H1 (cell line): ENCODE measurements around the gene SYNJ2. TPM values are rescaled to one million over a fixed set of nuclear protein-coding genes. Genes with fewer than 3 reads are reported as not detected.

Experiments
- CTCF ChIA-PET: fragments of 300-600 bp; sonication (Branson Sonifier 250); formaldehyde crosslinking; loops from one replicate; lab custom pipeline; 2021; ENCODE audit not compliant: partially characterized antibody; lab: Charles Lee
- POLR2A ChIA-PET: fragments of 300-600 bp; sonication (Branson Sonifier 250); formaldehyde crosslinking; loops from one replicate; lab custom pipeline; 2021; ENCODE audit warnings: inconsistent platforms; ENCODE audit not compliant: partially characterized antibody; lab: Charles Lee
- DNase-seq, 2 experiments: peaks; one replicate each; pipeline versions ENCODE4 v3.0.0 to v3.0.0-alpha.2; 2010 to 2022; ENCODE audit warnings: low spot score in 2 of 2, low read depth in 1 of 2, mixed read lengths in 1 of 2
- FAIRE-seq: peaks from 2 replicates; lab custom pipeline; 2011; peaks lifted over from hg19 to GRCh38; lab: Jason Lieb, UNC
- H2AFZ ChIP-seq: 2 replicates; pipeline ENCODE4 v1.8.1; 2012; ENCODE audit warnings: low read length, inconsistent platforms
- H2AK5ac ChIP-seq: 2 replicates; pipeline ENCODE4 v1.6.1; 2013; ENCODE audit warnings: low read depth, low read length
- H2BK120ac ChIP-seq: replicated peaks from 2 replicates; pipeline ENCODE3; 2013; ENCODE audit warnings: low read depth, low read length, inconsistent platforms
- H2BK12ac ChIP-seq: 2 replicates; pipeline ENCODE4 v1.6.1; 2013; ENCODE audit warnings: low read depth, low read length
- H2BK15ac ChIP-seq: 2 replicates; pipeline ENCODE4 v1.6.1; 2013; ENCODE audit warnings: low read length
- H2BK20ac ChIP-seq: 2 replicates; pipeline ENCODE4 v1.6.1; 2013; ENCODE audit warnings: low read length
- H2BK5ac ChIP-seq: 2 replicates; pipeline ENCODE4 v1.6.1; 2013; ENCODE audit warnings: low read depth, low read length
- H3K14ac ChIP-seq: 2 replicates; pipeline ENCODE4 v1.6.1; 2013; ENCODE audit warnings: inconsistent platforms; ENCODE audit not compliant: insufficient read length
- H3K18ac ChIP-seq: 2 replicates; pipeline ENCODE4 v1.6.1; 2013; ENCODE audit warnings: low read length; ENCODE audit errors: extremely low read depth
- H3K23ac ChIP-seq: 2 replicates; pipeline ENCODE4 v1.6.1; 2013; ENCODE audit warnings: inconsistent platforms; ENCODE audit not compliant: insufficient read length
- H3K23me2 ChIP-seq: 2 replicates; pipeline ENCODE4 v1.6.1; 2013; ENCODE audit warnings: low read depth, low read length
- H3K27ac ChIP-seq: 2 replicates; pipeline ENCODE4 v1.6.1; 2011; ENCODE audit warnings: low read depth, low read length, inconsistent platforms
- H3K27me3 ChIP-seq, 4 experiments: replicated peaks in 1 of 4; 1 replicate in 1 of 4; 2 replicates in 3 of 4; pipeline versions ENCODE4 v1.6.1 to v1.8.1; 2011 to 2013; ENCODE audit warnings: low read length in 3 of 4, mild to moderate bottlenecking in 3 of 4, inconsistent platforms in 2 of 4, mixed read lengths in 2 of 4, moderate library complexity in 1 of 4; ENCODE audit not compliant: control insufficient read depth in 3 of 4, insufficient read depth in 3 of 4; ENCODE audit errors: extremely low read depth in 1 of 4
- H3K36me3 ChIP-seq, 4 experiments: 2 replicates each; pipeline versions ENCODE4 v1.6.1 to v1.8.1; 2011 to 2013; ENCODE audit warnings: mild to moderate bottlenecking in 4 of 4, low read length in 3 of 4, moderate library complexity in 2 of 4, control low read depth in 1 of 4, inconsistent platforms in 1 of 4; ENCODE audit not compliant: insufficient read depth in 4 of 4, control insufficient read depth in 2 of 4
- H3K4ac ChIP-seq: replicated peaks from 2 replicates; pipeline ENCODE3; 2013; ENCODE audit warnings: low read length, low read depth, mixed read lengths, inconsistent platforms; ENCODE audit not compliant: insufficient read length
- H3K4me1 ChIP-seq, 4 experiments: replicated peaks in 1 of 4; 1 replicate in 1 of 4; 2 replicates in 3 of 4; pipeline versions ENCODE4 v1.6.1 to v1.8.1; 2011 to 2013; ENCODE audit warnings: low read length in 3 of 4, inconsistent platforms in 2 of 4, mixed read lengths in 1 of 4; ENCODE audit not compliant: insufficient read depth in 4 of 4, control insufficient read depth in 3 of 4
- H3K4me2 ChIP-seq, 2 experiments: 2 replicates each; pipeline versions ENCODE4 v1.6.1 to v1.8.1; 2011 to 2013; ENCODE audit warnings: low read depth in 2 of 2, low read length in 2 of 2, control low read depth in 1 of 2, inconsistent platforms in 1 of 2, mild to moderate bottlenecking in 1 of 2; ENCODE audit not compliant: insufficient read depth in 1 of 2
- H3K4me3 ChIP-seq, 4 experiments: fragments of 200-600, 300-600 bp in 1 of 4; sonication (generic), shearing (Covaris generic), sonication (Bioruptor Twin) in 1 of 4; 2 replicates each; pipeline versions ENCODE4 v1.5.1 to v1.8.1; 2011 to 2016; ENCODE audit warnings: low read length in 4 of 4, low read depth in 3 of 4, control low read depth in 2 of 4, inconsistent platforms in 2 of 4, mild to moderate bottlenecking in 2 of 4, mixed read lengths in 1 of 4, moderate library complexity in 1 of 4; ENCODE audit not compliant: insufficient read depth in 2 of 4; ENCODE audit errors: extremely low read depth in 1 of 4
- H3K56ac ChIP-seq: replicated peaks from 2 replicates; pipeline ENCODE3; 2013; ENCODE audit warnings: low read depth, mild to moderate bottlenecking, mixed read lengths, low read length, inconsistent platforms; ENCODE audit not compliant: insufficient read length
- H3K79me1 ChIP-seq: 2 replicates; pipeline ENCODE4 v1.6.1; 2013; ENCODE audit warnings: low read depth, low read length, control low read depth
- H3K79me2 ChIP-seq, 2 experiments: 2 replicates each; pipeline versions ENCODE4 v1.6.1 to v1.8.1; 2012 to 2013; ENCODE audit warnings: low read length in 2 of 2, mild to moderate bottlenecking in 2 of 2, inconsistent platforms in 1 of 2; ENCODE audit not compliant: insufficient read depth in 2 of 2, control insufficient read depth in 1 of 2
- H3K9ac ChIP-seq, 4 experiments: replicated peaks in 1 of 4; 1 replicate in 1 of 4; 2 replicates in 3 of 4; pipeline versions ENCODE4 v1.6.1 to v1.8.1; 2011 to 2013; ENCODE audit warnings: low read depth in 3 of 4, low read length in 3 of 4, control low read depth in 2 of 4, mild to moderate bottlenecking in 2 of 4, moderate library complexity in 2 of 4, inconsistent platforms in 1 of 4; ENCODE audit errors: extremely low read depth in 1 of 4
- H3K9me3 ChIP-seq, 2 experiments: 2 replicates each; pipeline versions ENCODE4 v1.6.1 to v1.8.1; 2012 to 2013; ENCODE audit warnings: mild to moderate bottlenecking in 2 of 2, moderate library complexity in 2 of 2, control low read depth in 1 of 2, inconsistent platforms in 1 of 2, low read depth in 1 of 2, low read length in 1 of 2, mixed read lengths in 1 of 2; ENCODE audit not compliant: insufficient read depth in 2 of 2
- H4K20me1 ChIP-seq, 2 experiments: replicated peaks in 1 of 2; 2 replicates each; pipeline versions ENCODE3 to v1.8.1; 2011 to 2013; ENCODE audit warnings: inconsistent platforms in 2 of 2, low read length in 2 of 2, mild to moderate bottlenecking in 1 of 2; ENCODE audit not compliant: insufficient read depth in 2 of 2, control insufficient read depth in 1 of 2
- H4K5ac ChIP-seq: 2 replicates; pipeline ENCODE4 v1.6.1; 2013; ENCODE audit warnings: low read length, low read depth, mixed read lengths, inconsistent platforms; ENCODE audit not compliant: insufficient read length
- H4K8ac ChIP-seq: 2 replicates; pipeline ENCODE4 v1.8.0; 2013; ENCODE audit warnings: mild to moderate bottlenecking, moderate library complexity, low read length, inconsistent platforms; ENCODE audit not compliant: insufficient read depth; ENCODE audit errors: extremely low read depth
- H4K91ac ChIP-seq: replicated peaks from 2 replicates; pipeline ENCODE3; 2013; ENCODE audit warnings: low read length, mixed read lengths, inconsistent platforms; ENCODE audit not compliant: insufficient read length
- JUN ChIP-seq: IDR thresholded peaks from 2 replicates; pipeline ENCODE4 v1.6.1; 2011; ENCODE audit warnings: low read depth, mild to moderate bottlenecking, improper control_type of control experiment, low read length
- SUZ12 ChIP-seq: fragments of 200-600 bp; sonication (generic); IDR thresholded peaks from 2 replicates; pipeline ENCODE4 v1.6.1; 2012; ENCODE audit warnings: mild to moderate bottlenecking, inconsistent platforms, low read length, moderate library complexity, mixed read lengths
- WGBS, 2 experiments: shearing (Covaris generic) in 1 of 2; methylation state at CpG; one replicate each; pipeline versions ENCODE4 v1.1.6 to v1.1.7; 2013 to 2015; ENCODE audit warnings: low lambda C conversion rate in 2 of 2, mixed read lengths in 2 of 2, inconsistent platforms in 1 of 2, low coverage in 1 of 2, missing lambda C conversion rate in 1 of 2; ENCODE audit not compliant: insufficient replicate concordance in 2 of 2, insufficient coverage in 1 of 2, insufficient read length in 1 of 2; ENCODE audit errors: extremely low coverage in 1 of 2, missing lambda C conversion rate in 1 of 2; 5-methylcytosine and 5-hydroxymethylcytosine counted together
- polyA plus RNA-seq, 7 experiments: library from polyadenylated mRNA; depleted of rRNA in 3 of 7; stranded (reverse) in 5 of 7; unstranded in 2 of 7; fragments of >200 nt in 5 of 7; fragments of 200-250 nt in 2 of 7; gene quantifications; 1 replicate in 5 of 7; 2 replicates in 1 of 7; 4 replicates in 1 of 7; pipeline versions ENCODE4 v1.2.1 to v1.2.3, GENCODE V29; 2011 to 2013; ENCODE audit warnings: missing spikeins in 2 of 7, mixed read lengths in 2 of 7
- total RNA-seq: library from RNA; stranded (reverse); fragmentation: NEBNext Ultra II Directional; extraction: Animal tissue kit (Norgen Biotek cat#: 25700); gene quantifications from 2 replicates; pipeline ENCODE4 v1.2.1, GENCODE V29; 2021

SYNJ2 gene
- total and polyA plus RNA-seq, 2 of the 8 experiments (the other 6 are each of a cell fraction or from before 2014, with no cell fraction given) = 3.7 to 13.9 TPM

- CTCF ChIA-PET = interaction anchor here (0.8 to 1.8 kb wide), 5 partner anchors 9 to 47 kb away, joined by 3 to 5 read pairs (median 3); no protein-coding TSS in a partner anchor
- Histone ChIP-seq H4K20me1 (peaks cover 0 to 2% of the 10 kb centered on the region in 2 experiments), H3K4me3 (no peak overlapping the region), H3K14ac (no peak overlapping the region), H3K36me3 (no peaks in the 10 kb centered on the region), H2BK5ac (no peak overlapping the region), H3K23me2 (no peaks in the 10 kb centered on the region), H2BK20ac (no peak overlapping the region), H4K91ac (no peak overlapping the region), H3K23ac (no peak overlapping the region), H4K8ac (no peak overlapping the region), H2BK15ac (no peak overlapping the region), H3K56ac (no peak overlapping the region), H3K27me3 (no peaks in the 10 kb centered on the region), H2BK120ac (no peak overlapping the region), H4K5ac (no peak overlapping the region), H3K4me1 (peaks cover 0 to 12% (median 6%) of the 10 kb centered on the region in 4 experiments; a peak in 4 of 7 replicates), H3K4me2 (no peak overlapping the region), H2BK12ac (no peak overlapping the region), H3K79me2 (no peaks in the 10 kb centered on the region), H3K18ac (no peak overlapping the region), H2AK5ac (no peak overlapping the region), H3K27ac (no peak overlapping the region), H3K9me3 (no peaks in the 10 kb centered on the region), H3K9ac (no peak overlapping the region), H2AFZ (no peak overlapping the region), H3K4ac (no peak overlapping the region), H3K79me1 (no peaks in the 10 kb centered on the region)
- DNase-seq (no peak), FAIRE-seq (no peak)
- POLR2A ChIA-PET = no interaction called here
- 90% methylated on average over 10 of the region's 10 CpGs; no CpG with 5 or more reads in 1 of the 2 experiments for WGBS, 2 experiments
- no peak for TF ChIP-seq JUN
- no peak for TF ChIP-seq SUZ12
These were observed 48.1 kb downstream of the SYNJ2 start for GRCh38 chr6:158029668-158030230.
